Neuronal stem cell (in vitro differentiated cells): ENCODE measurements around the gene SOD2.

Source experiments
- DNase-seq: peaks from one replicate; pipeline ENCODE4 v3.0.0-alpha.2; 2013; ENCODE audit warnings: low spot score
- H2AFZ ChIP-seq: one replicate; pipeline ENCODE4 v1.6.1; 2013; ENCODE audit warnings: mild to moderate bottlenecking, low read length, inconsistent platforms
- H2AK5ac ChIP-seq: 2 replicates; pipeline ENCODE4 v1.6.1; 2013; ENCODE audit warnings: low read depth, mild to moderate bottlenecking, inconsistent platforms, low read length, moderate library complexity, mixed read lengths
- H2BK120ac ChIP-seq: 2 replicates; pipeline ENCODE4 v1.6.1; 2013; ENCODE audit warnings: low read depth, mild to moderate bottlenecking, inconsistent platforms, low read length, moderate library complexity, mixed read lengths
- H2BK12ac ChIP-seq: one replicate; pipeline ENCODE4 v1.6.1; 2013; ENCODE audit warnings: low read length, inconsistent platforms
- H2BK15ac ChIP-seq: 2 replicates; pipeline ENCODE4 v1.6.1; 2013; ENCODE audit warnings: mild to moderate bottlenecking, low read length, inconsistent platforms, mixed read lengths
- H2BK5ac ChIP-seq: one replicate; pipeline ENCODE4 v1.6.1; 2013; ENCODE audit warnings: inconsistent platforms, mild to moderate bottlenecking, low read length, moderate library complexity
- H3K14ac ChIP-seq: one replicate; pipeline ENCODE4 v1.6.1; 2013; ENCODE audit warnings: low read length, inconsistent platforms
- H3K18ac ChIP-seq: 2 replicates; pipeline ENCODE4 v1.6.1; 2013; ENCODE audit warnings: low read length, inconsistent platforms
- H3K23ac ChIP-seq: 2 replicates; pipeline ENCODE4 v1.6.1; 2013; ENCODE audit warnings: low read depth, mild to moderate bottlenecking, mixed read lengths, low read length, inconsistent platforms; ENCODE audit not compliant: poor library complexity
- H3K27ac ChIP-seq: replicated peaks from 3 replicates; pipeline ENCODE4 v1.5.1; 2013; ENCODE audit warnings: low read length, inconsistent platforms
- H3K27me3 ChIP-seq, 3 experiments: 2 replicates each; pipeline ENCODE4 v1.6.1; 2013; ENCODE audit warnings: low read length in 3 of 3, mild to moderate bottlenecking in 2 of 3, inconsistent platforms in 1 of 3, low read depth in 1 of 3, mixed read lengths in 1 of 3, moderate library complexity in 1 of 3; ENCODE audit not compliant: control insufficient read depth in 3 of 3, insufficient read depth in 3 of 3
- H3K36me3 ChIP-seq, 2 donors: replicated peaks in 1 of 2; 2 replicates each; pipeline ENCODE4 v1.6.1; 2013; ENCODE audit warnings: low read length in 2 of 2; ENCODE audit not compliant: control insufficient read depth in 2 of 2, insufficient read depth in 2 of 2
- H3K4ac ChIP-seq: 2 replicates; pipeline ENCODE4 v1.6.1; 2013; ENCODE audit warnings: inconsistent platforms, mild to moderate bottlenecking, low read length, moderate library complexity
- H3K4me1 ChIP-seq, 2 donors: 1 replicate in 1 of 2; 2 replicates in 1 of 2; pipeline ENCODE4 v1.6.1; 2013; ENCODE audit warnings: low read length in 2 of 2, low read depth in 1 of 2; ENCODE audit not compliant: control insufficient read depth in 2 of 2, insufficient read depth in 1 of 2
- H3K4me2 ChIP-seq: one replicate; pipeline ENCODE4 v1.6.1; 2013; ENCODE audit warnings: mild to moderate bottlenecking, low read length, inconsistent platforms; ENCODE audit not compliant: insufficient read depth, poor library complexity, severe bottlenecking
- H3K4me3 ChIP-seq, 2 donors: 2 replicates each; pipeline ENCODE4 v1.5.1; 2013; ENCODE audit warnings: low read length in 2 of 2, mild to moderate bottlenecking in 2 of 2, inconsistent platforms in 1 of 2, moderate library complexity in 1 of 2
- H3K79me1 ChIP-seq: one replicate; pipeline ENCODE4 v1.6.1; 2013; ENCODE audit warnings: low read depth, mild to moderate bottlenecking, inconsistent platforms, low read length, moderate library complexity
- H3K9ac ChIP-seq: one replicate; pipeline ENCODE4 v1.6.1; 2013; ENCODE audit warnings: mild to moderate bottlenecking, low read depth, low read length, inconsistent platforms; ENCODE audit not compliant: poor library complexity
- H3K9me3 ChIP-seq, 2 donors: replicated peaks in 1 of 2; 2 replicates each; pipeline versions ENCODE3 to v1.6.1; 2013; ENCODE audit warnings: low read length in 2 of 2, mild to moderate bottlenecking in 2 of 2, inconsistent platforms in 1 of 2, low read depth in 1 of 2, mixed read lengths in 1 of 2, moderate library complexity in 1 of 2; ENCODE audit not compliant: control insufficient read depth in 2 of 2, insufficient read depth in 1 of 2
- H4K8ac ChIP-seq: one replicate; pipeline ENCODE4 v1.6.1; 2013; ENCODE audit warnings: low read depth, mild to moderate bottlenecking, inconsistent platforms, low read length, moderate library complexity
- H4K91ac ChIP-seq: one replicate; pipeline ENCODE4 v1.6.1; 2013; ENCODE audit warnings: low read length, low read depth, mild to moderate bottlenecking, inconsistent platforms; ENCODE audit not compliant: poor library complexity
- WGBS, 2 donors: extraction: QIAGEN DNeasy Blood & Tissue Kit; methylation state at CpG; one replicate each; pipeline ENCODE4 v1.1.7; 2013; ENCODE audit warnings: missing lambda C conversion rate in 2 of 2, mixed read lengths in 1 of 2; ENCODE audit not compliant: insufficient read length in 2 of 2, insufficient replicate concordance in 1 of 2; ENCODE audit errors: extremely low coverage in 2 of 2; 5-methylcytosine and 5-hydroxymethylcytosine counted together

SOD2 gene

DNA sequence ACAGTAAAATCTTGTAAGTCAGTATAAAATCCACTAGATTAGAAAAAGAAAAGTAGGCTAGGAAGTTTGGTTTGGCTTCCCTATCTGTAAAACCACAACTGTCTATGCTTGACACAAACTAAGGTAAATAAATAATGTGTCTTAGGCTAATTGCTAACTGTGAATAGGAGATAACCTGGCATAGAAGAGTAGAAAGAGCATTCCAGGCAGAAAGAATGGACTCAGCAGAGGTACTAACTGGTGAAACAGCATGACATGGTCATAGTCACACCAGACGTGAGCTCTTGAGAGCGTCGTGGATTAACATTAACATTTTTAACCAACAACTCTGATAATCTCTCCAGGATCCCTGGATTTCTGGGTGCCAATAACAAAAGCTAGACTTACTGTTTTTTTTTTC is 25.6 kb upstream of the SOD2 start:
- Histone ChIP-seq H3K4me3 (no peak overlapping the region), H3K9ac (no peak overlapping the region), H2BK12ac (no peak overlapping the region), H3K4me1 (no peaks in the 10 kb centered on the region), H3K14ac (no peak overlapping the region), H3K23ac (no peak overlapping the region), H2AFZ (no peak overlapping the region), H4K8ac (no peak overlapping the region), H2BK120ac (no peak overlapping the region), H3K9me3 (peaks cover 0 to 8% of the 10 kb centered on the region in 2 donors), H3K4ac (no peak overlapping the region), H3K27ac (no peak overlapping the region), H3K79me1 (peaks cover 3% of the 10 kb centered on the region), H3K36me3 (peaks cover 2 to 24% of the 10 kb centered on the region in 2 donors), H3K18ac (no peak overlapping the region), H2AK5ac (no peak overlapping the region), H4K91ac (no peak overlapping the region), H2BK15ac (no peak overlapping the region), H3K4me2 (no peak overlapping the region), H2BK5ac (no peak overlapping the region), H3K27me3 (no peaks in the 10 kb centered on the region)
- WGBS, 2 donors = no CpG with 5 or more reads among the region's 3 CpGs
- DNase-seq = no peak

GRCh38 chr6:159716247-159717096 is 23.4 kb upstream of the SOD2 start:
- no peak overlapping the region for H3K14ac ChIP-seq
- H3K4ac ChIP-seq = no peak overlapping the region
- no peak overlapping the region for H4K8ac ChIP-seq
- H3K23ac ChIP-seq = no peak overlapping the region
- H2BK12ac ChIP-seq = no peak overlapping the region
- H3K79me1 ChIP-seq = peaks cover 2% of the 10 kb centered on the region
- no peak overlapping the region for H2AK5ac ChIP-seq
- no peaks in the 10 kb centered on the region for H3K9me3 ChIP-seq
- no CpG with 5 or more reads among the region's 5 CpGs for WGBS, 2 donors
- no peak overlapping the region for H2BK120ac ChIP-seq
- H3K18ac ChIP-seq = no peak overlapping the region
- H3K9ac ChIP-seq = no peak overlapping the region
- no peak overlapping the region for H2BK15ac ChIP-seq
- no peak overlapping the region for H3K27ac ChIP-seq
- H3K36me3 ChIP-seq = peaks cover 0 to 8% of the 10 kb centered on the region in 2 donors
- H3K4me2 ChIP-seq = no peak overlapping the region
- no peaks in the 10 kb centered on the region for H3K27me3 ChIP-seq
- H3K4me3 ChIP-seq = no peak overlapping the region
- no peak overlapping the region for H2BK5ac ChIP-seq
- no peak overlapping the region for H2AFZ ChIP-seq
- no peaks in the 10 kb centered on the region for H3K4me1 ChIP-seq
- no peak for DNase-seq
- no peak overlapping the region for H4K91ac ChIP-seq

DNA sequence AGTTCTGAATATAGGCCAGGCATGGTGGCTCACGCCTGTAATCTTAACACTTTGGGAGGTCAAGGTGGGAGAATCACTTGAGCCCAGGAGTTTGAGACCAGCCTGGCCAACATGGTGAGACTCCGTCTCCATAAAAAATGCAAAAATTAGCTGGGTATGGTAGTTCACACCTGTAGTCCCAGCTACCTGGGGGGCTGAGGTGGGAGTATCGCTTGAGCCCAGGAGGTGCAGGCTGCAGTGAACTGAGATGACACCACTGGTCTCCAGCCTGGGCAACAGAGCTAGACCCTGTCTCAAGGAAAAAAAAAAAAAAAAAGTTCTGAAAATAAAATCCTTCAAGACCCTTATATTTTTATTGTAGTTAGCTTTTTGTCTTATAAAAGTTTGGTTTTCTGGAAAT is 22.6 kb upstream of the SOD2 start:
- Histone ChIP-seq H2BK5ac (no peak overlapping the region), H3K14ac (no peak overlapping the region), H4K91ac (no peak overlapping the region), H3K79me1 (peaks cover 2% of the 10 kb centered on the region), H3K9me3 (no peaks in the 10 kb centered on the region), H2BK15ac (no peak overlapping the region), H3K27ac (no peak overlapping the region), H2BK12ac (no peak overlapping the region), H2AK5ac (no peak overlapping the region), H3K4me3 (no peak overlapping the region), H3K27me3 (no peaks in the 10 kb centered on the region), H2AFZ (no peak overlapping the region), H3K4me1 (no peaks in the 10 kb centered on the region), H3K4ac (no peak overlapping the region), H4K8ac (no peak overlapping the region), H3K23ac (no peak overlapping the region), H3K4me2 (no peak overlapping the region), H2BK120ac (no peak overlapping the region), H3K36me3 (peaks cover 0 to 8% of the 10 kb centered on the region in 2 donors), H3K9ac (no peak overlapping the region), H3K18ac (no peak overlapping the region)
- no peak for DNase-seq
- WGBS, 2 donors = no CpG with 5 or more reads among the region's 3 CpGs

DNA sequence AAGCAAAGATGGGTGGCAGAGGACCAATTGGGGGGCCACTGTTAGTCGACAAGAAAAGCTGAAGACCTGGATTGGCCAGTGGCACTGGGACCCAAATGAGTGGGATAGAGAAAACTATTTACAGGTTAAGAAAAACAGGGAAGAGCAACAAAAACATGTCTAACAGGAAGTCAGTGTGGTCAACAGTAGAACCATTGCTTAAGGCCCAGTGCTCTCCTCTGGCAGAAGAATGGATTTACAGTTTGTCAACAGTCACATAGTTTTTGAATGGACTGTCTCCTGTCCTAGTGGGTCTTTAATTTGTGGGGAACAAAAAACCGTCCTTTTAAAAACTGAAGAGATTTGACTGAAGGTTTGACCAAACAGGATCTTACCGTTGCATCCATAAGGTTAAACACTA is 22.1 kb upstream of the SOD2 start:
- H2BK15ac ChIP-seq = no peak overlapping the region
- DNase-seq = no peak
- peaks cover 2% of the 10 kb centered on the region for H3K79me1 ChIP-seq
- no peaks in the 10 kb centered on the region for H3K27me3 ChIP-seq
- H3K9me3 ChIP-seq = no peaks in the 10 kb centered on the region
- H3K4me3 ChIP-seq = no peak overlapping the region
- H3K4ac ChIP-seq = no peak overlapping the region
- H2AK5ac ChIP-seq = no peak overlapping the region
- H2BK5ac ChIP-seq = no peak overlapping the region
- H3K4me2 ChIP-seq = no peak overlapping the region
- H4K91ac ChIP-seq = no peak overlapping the region
- no peak overlapping the region for H2AFZ ChIP-seq
- H2BK120ac ChIP-seq = no peak overlapping the region
- H3K36me3 ChIP-seq = peaks cover 0 to 8% of the 10 kb centered on the region in 2 donors
- no peak overlapping the region for H2BK12ac ChIP-seq
- H3K18ac ChIP-seq = no peak overlapping the region
- no peak overlapping the region for H3K14ac ChIP-seq
- no peaks in the 10 kb centered on the region for H3K4me1 ChIP-seq
- no peak overlapping the region for H4K8ac ChIP-seq
- H3K27ac ChIP-seq = no peak overlapping the region
- H3K9ac ChIP-seq = no peak overlapping the region
- WGBS, 2 donors = no CpG with 5 or more reads among the region's 3 CpGs
- no peak overlapping the region for H3K23ac ChIP-seq
